GM21619 (cell line): ENCODE results near the gene CCL20.
"Not testable (repeated sequence)": the region's sequence is repeated elsewhere in the genome, so short reads cannot be mapped to it uniquely, and the experiment has no call there.

Experiments used
- ATAC-seq: cut with Tn5 transposase; IDR thresholded peaks from one replicate; pipeline ENCODE4 v1.9.1; 2021; ENCODE audit not compliant: unreplicated experiment

CCL20 gene

GRCh38 chr2:227828477-227828912 is 14.9 kb downstream of the CCL20 start:
- ATAC-seq = no peak

- ATAC-seq = no peak
Observed at GRCh38 chr2:227829337-227829736, 15.7 kb downstream of the CCL20 start.

- ATAC-seq = no peak
Observed at GRCh38 chr2:227834423-227834822, 20.8 kb downstream of the CCL20 start.

GRCh38 chr2:227834916-227835650 is 21.4 kb downstream of the CCL20 start:
- no peak for ATAC-seq

GRCh38 chr2:227839339-227840129 is 25.9 kb downstream of the CCL20 start:
- ATAC-seq = not testable (repeated sequence)

GRCh38 chr2:227846831-227847230 is 33.2 kb downstream of the CCL20 start:
- peak; percentile 62 for ATAC-seq

GRCh38 chr2:227848146-227848545 is 34.5 kb downstream of the CCL20 start:
- ATAC-seq = no peak

GRCh38 chr2:227848586-227848985 is 34.9 kb downstream of the CCL20 start:
- ATAC-seq = peak; percentile 74

GRCh38 chr2:227849906-227850305 is 36.3 kb downstream of the CCL20 start:
- no peak for ATAC-seq

GRCh38 chr2:227853204-227853629 is 39.6 kb downstream of the CCL20 start:
- no peak for ATAC-seq

GRCh38 chr2:227853765-227854271 is 40.2 kb downstream of the CCL20 start:
- ATAC-seq = no peak

- ATAC-seq = no peak
Observed at GRCh38 chr2:227855440-227855839, 41.8 kb downstream of the CCL20 start.

- ATAC-seq = no peak
Observed at GRCh38 chr2:227856697-227857096, 43.1 kb downstream of the CCL20 start.

GRCh38 chr2:227860221-227860641 is 46.6 kb downstream of the CCL20 start:
- ATAC-seq = no peak

- no peak for ATAC-seq
Observed at GRCh38 chr2:227861011-227861410, 47.4 kb downstream of the CCL20 start.

GRCh38 chr2:227862227-227862740 is 48.6 kb downstream of the CCL20 start:
- no peak for ATAC-seq

GRCh38 chr2:227862741-227863588 is 49.3 kb downstream of the CCL20 start:
- no peak for ATAC-seq

- no peak for ATAC-seq
Observed at GRCh38 chr2:227864161-227864756, 50.6 kb downstream of the CCL20 start.

GRCh38 chr2:227865291-227865690 is 51.6 kb downstream of the CCL20 start:
- ATAC-seq = no peak
